NOMO-1 treated with DMSO at 0.1 percent for 48 hours (cell line): ENCODE measurements around the gene PWP2.
"Not testable (repeated sequence)": the region's sequence is repeated elsewhere in the genome, so short reads cannot be mapped to it uniquely, and the experiment has no call there.

ENCODE experiments used
- DNase-seq: peaks from one replicate; lab custom pipeline; 2025; ENCODE audit not compliant: unreplicated experiment; lab: John Stamatoyannopoulos, UW

Gene PWP2

DNA sequence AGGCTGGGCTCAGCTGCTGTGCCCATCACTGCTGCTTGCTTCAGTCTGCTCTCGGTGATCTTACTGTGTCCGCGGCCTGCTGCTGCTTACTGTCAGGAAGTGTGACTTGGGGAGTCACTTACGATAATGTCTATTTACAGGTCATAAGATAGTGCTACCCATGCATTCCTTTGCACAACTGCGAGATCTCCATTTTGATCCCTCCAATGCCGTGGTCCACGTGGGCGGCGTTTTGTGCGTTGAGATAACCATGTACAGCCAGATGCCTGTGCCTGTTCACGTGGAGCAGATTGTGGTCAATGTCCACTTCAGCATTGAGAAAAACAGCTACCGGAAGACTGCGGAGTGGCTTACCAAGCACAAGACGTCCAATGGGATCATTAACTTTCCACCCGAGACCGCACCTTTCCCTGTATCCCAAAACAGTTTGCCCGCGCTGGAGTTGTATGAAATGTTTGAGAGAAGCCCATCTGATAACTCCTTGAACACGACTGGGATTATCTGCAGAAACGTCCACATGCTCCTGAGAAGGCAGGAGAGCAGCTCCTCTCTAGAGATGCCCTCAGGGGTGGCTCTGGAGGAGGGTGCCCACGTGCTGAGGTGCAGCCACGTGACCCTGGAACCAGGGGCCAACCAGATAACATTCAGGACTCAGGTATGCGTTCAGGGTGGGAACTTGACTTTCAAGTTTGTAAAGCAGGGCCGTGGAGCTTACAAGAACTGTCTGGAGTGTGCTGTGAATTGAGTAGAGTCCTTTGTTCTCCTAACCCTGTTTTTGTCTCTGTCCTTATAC, 24.4 kb upstream of the PWP2 start:
- DNase-seq = no peak

DNA sequence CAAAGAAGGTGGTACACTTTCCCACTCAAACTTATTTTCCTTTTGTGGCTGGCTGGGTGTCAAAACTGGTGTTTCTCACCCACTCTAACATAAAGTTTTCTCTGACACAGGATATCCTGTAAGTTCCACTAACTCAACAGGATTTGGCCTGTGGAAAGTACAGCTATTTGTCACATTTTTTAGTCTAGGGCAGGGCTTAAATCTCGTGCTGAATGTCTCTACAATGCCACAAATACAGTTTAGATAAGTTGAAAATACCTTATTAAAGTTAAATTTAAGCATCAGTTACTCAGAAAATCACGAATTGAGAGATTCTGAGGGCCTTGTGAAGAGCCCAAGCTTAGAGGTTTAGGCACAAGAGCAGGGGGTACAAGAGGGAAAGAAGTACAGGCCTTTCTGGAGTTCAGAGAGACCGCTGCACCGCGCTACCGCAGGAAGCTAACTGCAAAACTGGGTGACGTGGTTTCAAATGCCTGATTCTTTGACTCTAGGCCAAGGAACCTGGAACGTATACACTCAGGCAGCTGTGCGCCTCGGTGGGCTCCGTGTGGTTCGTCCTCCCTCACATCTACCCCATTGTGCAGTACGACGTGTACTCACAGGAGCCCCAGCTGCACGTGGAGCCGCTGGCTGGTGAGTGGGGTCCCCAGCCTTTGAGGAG, 23.4 kb upstream of the PWP2 start:
- DNase-seq = no peak

- no peak for DNase-seq
These were observed 22.5 kb upstream of the PWP2 start for GRCh38 chr21:44084496-44085241.

DNA sequence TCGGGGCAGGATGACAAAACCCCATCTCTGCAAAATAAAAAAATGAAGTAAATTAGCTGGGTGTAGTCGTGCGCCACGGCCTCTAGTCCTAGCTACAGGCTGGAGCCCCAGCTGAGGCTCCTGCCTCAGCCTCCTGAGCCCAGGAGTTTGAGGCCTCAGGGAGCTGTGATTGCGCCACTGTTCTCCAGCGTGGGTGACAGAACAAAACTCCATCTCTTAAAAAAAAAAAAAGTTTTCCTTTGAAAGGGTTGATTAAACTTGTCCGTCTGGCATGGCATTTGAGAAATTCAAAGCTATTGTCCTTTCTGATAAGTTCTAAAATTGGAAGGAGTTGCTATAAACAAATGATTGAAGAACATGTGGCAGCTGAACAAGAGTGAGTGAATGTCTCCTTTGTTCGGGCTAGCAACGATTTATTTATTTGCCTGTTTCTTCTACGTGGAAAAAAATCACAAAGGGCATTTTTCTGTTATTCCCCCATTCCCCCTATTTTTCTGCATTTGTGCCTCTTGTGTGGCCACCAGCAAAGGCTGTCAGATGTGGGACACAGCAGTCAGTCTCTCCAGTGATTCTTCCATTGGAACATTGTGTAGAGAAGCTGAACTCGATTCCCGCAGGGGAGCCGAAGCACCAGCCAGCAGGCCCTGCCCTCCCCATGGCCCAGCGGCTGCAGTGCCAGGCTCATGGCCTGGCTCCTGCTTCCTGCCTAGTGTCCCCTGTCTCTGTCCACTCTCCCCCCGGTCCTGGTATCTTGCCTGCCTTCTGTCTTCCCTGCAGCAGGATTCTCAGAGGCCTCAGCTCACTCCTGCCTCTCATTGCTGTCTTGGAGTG, 21.5 kb upstream of the PWP2 start:
- no peak for DNase-seq

DNA sequence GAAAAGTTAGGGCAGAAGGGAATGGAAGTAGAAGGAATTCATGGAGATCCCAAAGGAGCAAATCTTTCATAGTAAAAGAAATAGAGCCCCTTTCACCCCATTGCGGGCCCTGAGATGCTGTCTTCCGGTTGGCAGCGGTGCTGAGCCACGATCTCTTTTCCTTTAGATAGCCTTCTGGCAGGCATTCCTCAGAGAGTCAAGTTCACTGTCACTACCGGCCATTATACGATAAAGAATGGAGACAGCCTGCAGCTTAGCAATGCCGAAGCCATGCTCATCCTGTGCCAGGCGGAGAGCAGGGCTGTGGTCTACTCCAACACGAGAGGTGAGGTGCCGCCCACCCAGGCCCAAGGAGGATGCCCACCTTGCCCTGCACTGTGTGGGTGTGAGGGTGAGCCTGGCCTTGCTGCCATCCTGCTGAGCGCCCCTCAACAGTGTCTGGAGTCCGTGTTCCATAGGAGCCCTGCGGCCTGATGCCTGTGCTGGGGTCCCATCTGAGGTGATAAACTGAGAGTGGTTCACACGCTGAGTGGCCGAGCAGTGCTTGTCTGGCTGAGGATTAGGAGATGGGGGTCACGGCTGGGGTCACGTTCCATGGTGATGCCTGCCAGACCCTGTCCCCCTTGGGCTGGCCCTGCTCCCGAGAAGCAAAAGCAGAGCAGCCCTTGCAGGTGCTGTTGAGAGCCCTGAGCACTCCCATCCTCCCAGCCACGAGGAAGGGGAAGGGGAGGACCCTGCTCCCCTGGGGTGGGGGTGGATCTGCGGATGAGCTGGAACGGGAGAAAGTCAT, 20.4 kb upstream of the PWP2 start:
- no peak for DNase-seq

DNA sequence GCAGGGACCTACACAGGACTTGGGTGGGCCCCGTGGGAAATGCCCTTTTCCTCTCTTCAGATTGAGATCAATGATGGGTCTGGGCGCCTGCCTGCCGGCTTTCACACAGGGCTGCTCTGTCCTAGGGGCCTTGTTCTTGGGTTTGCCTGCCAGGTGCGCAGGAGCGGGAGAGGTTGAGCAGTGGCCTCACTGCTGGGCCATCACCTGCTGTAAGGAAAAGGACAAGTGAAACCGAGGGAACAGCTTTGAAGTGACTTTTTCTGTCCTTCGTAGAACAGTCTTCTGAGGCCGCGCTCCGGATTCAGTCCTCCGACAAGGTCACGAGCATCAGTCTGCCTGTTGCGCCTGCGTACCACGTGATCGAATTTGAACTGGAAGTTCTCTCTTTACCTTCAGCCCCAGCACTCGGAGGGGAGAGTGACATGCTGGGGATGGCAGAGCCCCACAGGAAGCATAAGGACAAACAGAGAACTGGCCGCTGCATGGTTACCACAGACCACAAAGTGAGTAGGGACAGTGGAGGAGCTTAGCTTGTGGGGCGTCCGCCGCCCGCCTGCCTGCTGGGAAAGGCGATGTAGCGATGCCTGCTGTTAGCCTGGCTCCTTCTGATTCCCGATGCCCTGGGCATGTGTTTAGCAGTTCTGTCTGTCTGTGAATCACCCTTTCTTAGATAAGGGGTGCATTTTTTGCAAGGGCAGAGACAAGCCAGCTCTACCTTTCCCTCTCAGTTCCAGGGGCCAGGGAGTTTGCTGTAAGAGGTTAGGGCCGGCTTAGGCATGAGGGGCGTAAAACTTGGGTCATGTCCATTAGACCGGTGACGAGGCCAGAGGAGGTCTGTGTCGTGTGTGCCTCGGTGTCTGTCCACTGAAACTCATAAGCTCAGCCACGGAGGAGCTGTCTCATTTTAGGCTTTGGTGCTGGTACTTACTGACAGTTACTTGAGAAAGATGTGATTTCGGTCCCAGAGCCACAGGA, 19.5 kb upstream of the PWP2 start:
- DNase-seq = no peak

DNA sequence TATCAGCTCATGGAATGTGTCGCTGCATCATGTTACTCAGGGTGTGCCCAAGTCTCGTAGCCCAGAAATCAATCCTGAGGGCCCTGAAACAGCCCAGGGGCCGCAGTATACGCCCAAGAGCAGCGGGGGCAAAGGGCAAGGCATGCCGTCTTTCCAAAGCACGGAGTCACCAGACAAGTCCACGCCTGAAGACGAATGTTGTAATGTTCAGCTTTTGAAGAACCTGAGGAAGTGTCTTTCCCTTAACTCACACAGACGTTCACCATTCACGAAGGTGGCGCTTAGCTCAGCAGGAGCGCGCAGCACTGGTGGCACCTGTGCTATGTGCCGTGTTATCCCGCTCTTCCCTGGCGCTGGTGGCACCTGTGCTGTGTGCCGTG, 18.8 kb upstream of the PWP2 start:
- DNase-seq = no peak

GRCh38 chr21:44089001-44089911, 17.9 kb upstream of the PWP2 start:
- peak; percentile 67 for DNase-seq

GRCh38 chr21:44090325-44090724, 16.9 kb upstream of the PWP2 start:
- DNase-seq = no peak

DNA sequence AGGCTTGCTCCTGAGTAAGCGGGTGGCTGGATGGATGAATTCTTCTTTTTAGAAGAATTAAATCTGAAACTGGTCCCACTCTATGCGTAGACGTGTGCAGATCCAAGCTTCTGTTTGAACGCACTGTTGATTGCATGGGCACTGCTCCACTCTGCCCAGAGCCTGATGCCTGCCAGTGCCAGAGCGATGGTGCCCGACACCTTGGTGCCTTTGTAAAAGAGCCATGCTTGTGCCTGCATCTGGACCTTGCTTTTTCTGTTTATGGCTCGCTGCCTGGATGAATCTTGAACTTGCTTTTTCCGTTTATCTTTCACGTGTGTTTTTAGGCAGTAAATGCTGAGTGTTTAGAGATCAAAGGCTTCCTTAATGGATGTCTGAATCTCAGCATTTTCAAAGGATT, 15.0 kb upstream of the PWP2 start:
- DNase-seq = no peak

GRCh38 chr21:44093761-44094160, 13.4 kb upstream of the PWP2 start:
- no peak for DNase-seq

- no peak for DNase-seq
These were observed 12.4 kb upstream of the PWP2 start for GRCh38 chr21:44094832-44095231.

- DNase-seq = not testable (repeated sequence)
These were observed 8.7 kb upstream of the PWP2 start for GRCh38 chr21:44098507-44098906.

DNA sequence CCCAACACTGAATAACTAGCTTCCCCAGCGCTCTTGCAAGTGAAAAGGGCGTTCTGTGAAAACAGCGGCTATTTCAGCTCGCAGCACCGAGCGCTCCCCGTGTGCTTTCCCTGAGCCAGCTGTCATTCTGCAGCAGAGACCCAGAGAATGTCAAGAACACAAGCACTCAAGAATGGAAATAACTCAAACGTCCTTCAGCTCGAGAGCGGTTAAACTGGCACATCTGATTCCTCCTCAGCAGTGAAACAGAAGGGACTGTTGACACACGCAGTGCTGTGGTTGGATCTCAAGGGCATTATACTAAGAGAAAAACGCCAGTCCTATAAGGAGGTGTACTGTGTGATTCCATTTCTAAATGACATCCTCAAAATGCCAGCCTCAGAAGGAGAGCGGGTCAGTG, 8.2 kb upstream of the PWP2 start:
- DNase-seq = not testable (repeated sequence)

- not testable (repeated sequence) for DNase-seq
These were observed 390 bp downstream of the PWP2 start for GRCh38 chr21:44107589-44107988.

DNA sequence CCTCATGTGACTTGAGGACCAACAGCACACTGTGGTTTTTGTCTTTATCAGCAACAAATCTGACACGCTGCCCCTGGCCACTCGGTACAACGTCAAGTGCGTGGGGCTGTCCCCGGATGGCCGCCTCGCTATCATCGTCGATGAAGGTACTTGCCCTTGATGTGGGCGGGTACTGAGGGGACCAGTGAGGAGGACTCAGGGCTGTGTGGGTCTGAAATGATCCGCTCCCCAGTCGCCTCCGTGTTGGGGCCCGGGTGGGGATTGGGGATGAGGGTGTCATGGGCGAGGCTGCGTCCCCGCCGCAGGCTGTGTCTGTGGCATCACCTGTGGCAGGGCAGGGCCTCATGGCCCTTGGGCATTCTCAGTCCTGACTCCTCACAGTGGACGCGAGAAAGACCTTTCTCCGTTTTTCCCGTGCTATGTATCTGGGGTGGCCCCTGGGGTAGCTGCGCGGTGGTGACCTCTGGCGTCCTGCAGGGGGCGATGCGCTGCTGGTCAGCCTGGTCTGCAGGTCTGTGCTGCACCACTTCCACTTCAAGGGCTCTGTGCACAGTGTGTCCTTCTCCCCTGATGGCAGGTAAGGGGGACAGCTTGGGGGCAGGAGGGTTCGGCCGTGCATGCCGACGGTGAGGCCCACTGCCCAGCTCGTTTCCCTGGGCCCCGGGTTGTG, 6.6 kb downstream of the PWP2 start:
- DNase-seq = not testable (repeated sequence)

- DNase-seq = not testable (repeated sequence)
These were observed 14.9 kb downstream of the PWP2 start for GRCh38 chr21:44122131-44122530.

- DNase-seq = not testable (repeated sequence)
These were observed 20.6 kb downstream of the PWP2 start for GRCh38 chr21:44127827-44128226.
